ENCODE data around the gene TRIM23.
"Not testable (repeated sequence)": the region's sequence is repeated elsewhere in the genome, so short reads cannot be mapped to it uniquely, and the experiment has no call there.

Gene TRIM23

DNA sequence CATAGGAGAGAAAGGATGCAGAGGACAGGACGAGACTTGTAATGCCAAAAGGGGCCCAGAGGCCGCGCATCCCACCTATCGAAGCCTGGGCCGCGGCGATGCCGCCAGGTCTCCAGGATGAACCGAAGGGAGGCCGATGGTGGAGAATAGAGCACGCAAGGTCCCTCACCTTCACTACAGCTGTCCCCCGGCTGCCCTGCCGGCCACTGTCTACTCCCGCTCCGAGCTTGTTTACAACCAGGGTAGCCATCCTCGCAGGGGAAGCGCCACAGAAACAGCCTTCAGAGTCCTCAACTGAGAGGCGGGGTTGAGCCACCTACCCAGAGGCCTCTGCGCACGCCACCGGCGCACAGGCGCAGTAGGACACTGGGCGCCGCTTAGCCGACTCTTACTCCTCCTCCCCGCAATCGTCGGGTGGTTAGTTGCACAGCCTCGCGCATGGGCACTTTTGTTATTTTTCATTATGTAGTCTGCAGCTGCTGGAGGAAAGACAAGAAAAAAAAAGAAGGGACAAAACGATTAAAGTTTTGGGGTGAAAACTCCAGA is at the start of gene TRIM23:
Gene TRIM23 (minus strand): TSS at position 309 of the 546 bp plus-strand sequence. CDS start 59 bp downstream, at position 250.
- peak; percentile 95 for DNase-seq (ENCODE audit: low spot score)

DNA sequence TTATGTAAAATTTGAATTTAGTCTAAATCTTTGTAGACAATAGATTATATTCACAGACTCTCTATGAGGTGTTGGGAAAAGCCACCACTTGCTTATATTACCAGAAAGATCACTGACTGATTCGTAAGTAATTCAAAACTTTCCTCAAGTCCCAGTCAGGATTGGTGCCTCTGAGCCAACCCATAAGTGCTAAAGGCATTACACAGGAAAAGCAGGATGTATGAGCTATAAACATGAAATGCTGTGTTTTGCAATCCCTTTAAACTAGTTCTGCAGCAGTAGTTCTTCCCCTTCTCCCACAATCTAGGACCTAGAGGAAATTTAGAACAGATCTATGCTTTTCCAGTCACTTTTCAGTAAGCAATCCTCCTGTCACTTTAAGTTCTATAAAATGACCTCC is 48.7 kb upstream of the TRIM23 start:
- DNase-seq (ENCODE audit: low spot score) = no peak

DNA sequence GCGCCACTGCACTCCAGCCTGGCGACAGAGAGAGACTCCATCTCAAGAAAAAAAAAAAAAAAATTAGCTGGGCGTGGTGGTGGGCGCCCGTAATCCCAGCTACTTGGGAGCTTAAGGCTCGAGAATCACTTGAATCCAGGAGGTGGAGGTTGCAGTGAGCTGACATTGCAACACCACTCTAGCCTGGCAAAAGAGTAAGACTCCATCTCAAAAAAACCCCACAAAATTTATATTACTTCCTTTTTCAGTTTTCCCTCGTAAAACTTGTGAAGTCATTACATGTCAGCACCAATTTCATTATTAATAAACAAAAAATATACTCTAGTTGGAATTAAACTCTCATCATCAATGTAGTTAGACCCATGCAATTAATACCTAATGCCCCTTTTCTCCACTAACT is 44.6 kb upstream of the TRIM23 start:
- DNase-seq (ENCODE audit: low spot score) = no peak

DNA sequence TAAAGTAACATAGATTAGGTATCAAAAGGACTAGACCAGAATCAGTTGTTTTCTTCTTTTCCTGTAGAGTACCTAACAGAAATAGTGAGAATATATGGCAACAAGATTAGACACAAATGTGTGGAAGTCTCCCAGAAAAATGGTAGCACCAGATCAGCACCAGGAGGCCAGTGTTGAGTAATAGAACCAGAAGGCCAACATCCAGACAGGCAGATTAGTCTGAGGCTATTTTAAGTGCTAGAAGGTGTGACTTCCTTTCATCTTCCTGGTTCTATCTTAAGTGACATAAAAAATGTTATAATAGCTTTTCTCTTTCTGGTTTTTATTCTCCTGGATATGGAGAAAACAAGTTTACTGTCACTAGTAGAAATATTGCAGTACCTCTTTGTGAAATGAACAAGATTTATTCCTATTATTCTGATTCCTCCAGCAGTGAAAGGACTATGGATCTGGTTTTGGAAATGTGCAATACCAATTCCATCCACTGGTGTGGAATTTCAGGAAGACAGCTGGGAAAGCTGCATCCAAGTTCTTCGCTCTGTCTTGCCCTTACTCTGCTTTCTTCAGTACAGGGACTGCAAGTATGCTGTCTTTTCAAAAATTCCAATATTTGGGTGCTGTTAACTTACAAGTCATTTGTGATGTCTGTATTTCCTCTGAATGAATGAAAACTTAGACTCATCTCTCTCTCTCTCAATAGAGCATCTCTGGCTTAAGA is 39.8 kb upstream of the TRIM23 start:
- DNase-seq (ENCODE audit: low spot score) = no peak

DNA sequence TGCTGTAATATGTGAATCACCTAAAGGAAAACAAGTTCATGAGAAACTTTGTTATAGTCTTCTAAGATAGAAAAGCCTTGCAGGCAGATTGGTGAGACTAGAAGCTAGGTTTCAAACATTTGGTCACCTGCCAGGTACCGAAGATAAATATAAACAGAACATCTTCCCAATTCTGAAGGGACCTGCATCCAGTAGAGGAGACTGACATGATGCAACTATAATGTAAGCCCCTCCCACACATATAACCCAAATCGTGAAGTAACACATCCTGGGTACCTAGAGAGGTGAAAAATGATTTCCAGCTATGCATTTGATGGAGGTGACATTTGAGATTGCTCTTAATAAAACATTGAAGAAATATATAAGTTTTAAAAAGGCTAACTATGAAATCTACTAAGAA is 30.6 kb upstream of the TRIM23 start:
- DNase-seq (ENCODE audit: low spot score) = no peak

DNA sequence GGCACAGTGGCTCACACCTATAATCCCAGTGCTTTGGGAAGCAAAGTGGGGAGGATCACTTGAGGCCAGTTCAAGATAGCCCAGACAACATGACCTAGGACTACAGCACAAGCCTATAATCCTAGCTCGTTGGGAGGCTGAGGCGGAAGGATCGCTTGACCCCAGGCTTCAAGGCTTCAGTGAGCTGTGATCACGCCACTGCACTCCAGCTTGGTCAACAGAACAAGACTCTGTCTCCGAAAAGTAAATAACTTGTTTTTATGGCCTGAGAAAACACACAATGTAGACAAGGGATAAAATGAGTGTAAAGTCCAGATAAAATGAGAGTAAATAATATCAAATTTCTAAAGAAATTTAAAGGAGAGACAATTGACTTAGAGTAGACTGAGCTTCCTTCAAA is 27.0 kb upstream of the TRIM23 start:
- no peak for DNase-seq (ENCODE audit: low spot score)

DNA sequence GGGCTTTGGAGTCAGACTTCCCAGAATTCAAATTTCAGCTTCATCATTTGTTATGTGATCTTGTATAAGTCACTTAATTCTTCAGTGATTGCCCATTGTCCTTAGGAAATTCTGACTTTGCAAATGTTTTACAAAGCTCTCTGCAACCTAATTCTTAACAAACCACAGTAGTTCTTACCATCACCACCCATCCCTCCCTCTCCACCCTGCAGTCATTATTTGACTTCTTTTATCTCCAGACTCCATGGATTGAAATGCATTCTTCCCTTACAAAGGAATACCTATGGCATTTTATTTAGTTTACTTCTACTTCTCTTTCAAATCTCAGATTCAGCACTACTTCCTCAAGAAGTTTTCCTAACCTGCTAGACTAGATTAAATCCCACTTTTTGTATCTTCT is 23.8 kb upstream of the TRIM23 start:
- DNase-seq (ENCODE audit: low spot score) = no peak

DNA sequence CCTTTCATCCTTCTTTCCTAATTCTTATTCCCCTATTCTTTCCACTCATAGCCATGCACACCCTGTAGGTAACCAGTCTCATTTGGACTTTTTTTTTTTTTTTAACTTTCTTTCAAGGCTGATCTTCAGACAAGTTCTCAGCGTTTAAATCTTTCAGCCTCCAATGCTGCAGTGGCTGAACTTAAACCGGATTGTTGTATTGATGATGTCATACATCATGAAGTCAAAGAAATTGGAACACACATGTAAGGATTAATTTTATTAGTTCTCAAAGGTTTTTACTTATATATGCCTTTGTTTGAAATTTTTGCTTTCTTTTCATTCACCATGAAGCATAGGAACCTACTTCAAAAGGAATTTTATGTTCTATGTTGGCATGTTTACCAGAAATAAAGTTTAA is 22.8 kb upstream of the TRIM23 start:
- no peak for DNase-seq (ENCODE audit: low spot score)

DNA sequence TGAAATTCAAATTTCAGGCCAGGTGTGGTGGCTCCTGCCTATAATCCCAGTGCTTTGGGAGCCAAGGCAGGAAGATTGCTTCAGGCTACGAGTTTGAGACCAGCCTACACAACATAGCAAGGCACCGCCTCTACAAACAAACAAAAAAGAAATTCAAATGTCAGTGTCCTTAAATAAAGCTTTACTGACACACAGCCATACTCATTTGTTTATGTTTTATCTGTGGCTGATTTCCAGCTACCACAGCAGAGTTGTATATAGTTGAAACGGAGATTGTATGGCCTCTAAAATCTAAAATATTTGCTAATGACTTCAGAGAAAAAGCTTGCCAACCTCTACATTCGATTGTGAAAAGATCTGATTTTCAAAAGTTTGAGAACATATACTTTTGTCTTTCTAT is 16.1 kb upstream of the TRIM23 start:
- DNase-seq (ENCODE audit: low spot score) = no peak

DNA sequence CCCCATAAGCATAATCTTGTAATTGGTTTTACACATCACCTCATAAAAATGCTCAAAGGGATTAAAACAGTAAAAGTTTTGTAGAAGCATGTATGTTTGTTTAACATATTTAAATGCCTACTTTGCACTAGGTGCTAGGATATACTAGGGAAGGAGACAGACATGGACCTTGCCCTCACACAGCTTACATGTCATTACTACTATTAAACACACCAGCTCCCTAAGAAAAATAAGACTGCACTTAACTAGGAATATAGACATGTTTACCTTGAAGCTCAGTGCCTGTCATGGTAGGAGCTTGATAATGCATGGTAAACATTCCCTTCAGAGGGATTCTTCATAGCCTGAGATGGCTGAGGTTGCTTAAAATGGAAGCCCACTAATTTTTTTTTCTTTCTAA is 6.8 kb upstream of the TRIM23 start:
- no peak for DNase-seq (ENCODE audit: low spot score)

DNA sequence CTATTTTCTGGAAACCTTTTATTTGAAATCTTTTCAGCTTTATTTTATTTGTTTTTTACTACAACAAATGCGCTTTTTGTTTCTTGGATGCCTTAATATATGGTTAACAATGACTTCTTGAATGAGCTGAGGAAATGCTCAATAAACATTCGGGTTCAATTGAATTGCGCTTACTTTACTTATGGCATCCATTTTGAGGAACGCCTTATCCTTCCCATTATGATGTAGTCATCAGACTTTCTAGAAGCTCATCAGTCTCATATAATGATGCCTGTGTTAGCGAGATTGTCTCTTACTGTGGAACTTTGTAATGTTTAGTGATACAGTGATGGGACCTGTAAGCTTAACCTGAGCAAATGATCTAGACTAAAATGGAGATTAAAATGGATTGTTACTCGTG is 1.6 kb upstream of the TRIM23 start:
- peak; percentile 2 for DNase-seq (ENCODE audit: low spot score)

DNA sequence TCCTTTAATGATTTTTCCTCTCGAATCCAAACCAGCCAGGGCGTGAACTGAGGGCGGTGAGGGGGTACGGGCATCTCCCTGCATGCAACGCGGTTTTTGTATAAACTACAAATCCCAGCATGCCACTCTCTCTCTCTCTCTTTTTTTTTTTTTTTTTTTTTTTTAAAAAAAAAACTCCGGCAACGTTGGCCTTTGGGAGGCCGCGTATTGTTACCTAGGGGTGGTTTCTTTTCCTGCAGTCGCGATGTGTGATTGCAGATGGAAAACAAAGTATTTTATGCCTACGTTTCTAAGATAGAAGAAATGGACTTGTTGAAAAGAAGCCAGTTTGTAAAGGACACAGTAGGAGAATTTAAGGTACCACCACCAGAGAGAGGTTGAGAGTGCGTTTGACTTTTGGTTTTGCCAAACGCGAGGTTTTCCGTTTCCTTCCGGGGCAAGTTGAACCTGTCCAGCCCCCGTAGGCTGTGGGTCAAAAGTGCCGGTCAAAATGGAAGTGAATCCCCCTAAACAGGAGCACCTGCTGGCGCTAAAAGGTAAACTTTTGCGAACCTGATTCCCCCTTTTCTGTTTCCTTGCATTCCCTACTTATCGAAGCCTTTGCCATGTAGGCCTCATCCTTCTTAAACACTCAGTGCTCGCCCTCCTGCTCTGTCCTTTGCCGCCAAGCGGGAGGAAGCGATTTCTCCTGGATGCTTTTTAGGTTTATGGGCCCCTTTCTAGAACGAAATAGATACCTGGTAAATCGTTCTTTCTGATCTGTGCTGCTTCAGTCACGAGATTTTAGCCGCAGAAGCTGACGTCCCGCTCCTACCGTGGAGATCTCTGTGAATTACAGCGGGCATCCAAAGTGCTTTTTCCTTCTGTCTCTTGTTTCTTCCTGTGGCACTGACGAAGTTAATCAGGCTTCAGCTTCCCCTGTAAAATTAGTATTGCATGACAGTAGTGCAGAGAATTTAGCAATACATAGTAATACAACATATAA is 730 bp upstream of the TRIM23 start, which contains the start of the genes SHLD3 and TRAPPC13:
Gene SHLD3 (plus strand): TSS at position 457 of the 985 bp plus-strand sequence. CDS start 4,561 bp downstream, outside the sequence.
Gene TRAPPC13 (plus strand): TSS at position 457 of the 985 bp plus-strand sequence. CDS start 34 bp downstream, at position 491.
- DNase-seq (ENCODE audit: low spot score) = peak; percentile 87

DNA sequence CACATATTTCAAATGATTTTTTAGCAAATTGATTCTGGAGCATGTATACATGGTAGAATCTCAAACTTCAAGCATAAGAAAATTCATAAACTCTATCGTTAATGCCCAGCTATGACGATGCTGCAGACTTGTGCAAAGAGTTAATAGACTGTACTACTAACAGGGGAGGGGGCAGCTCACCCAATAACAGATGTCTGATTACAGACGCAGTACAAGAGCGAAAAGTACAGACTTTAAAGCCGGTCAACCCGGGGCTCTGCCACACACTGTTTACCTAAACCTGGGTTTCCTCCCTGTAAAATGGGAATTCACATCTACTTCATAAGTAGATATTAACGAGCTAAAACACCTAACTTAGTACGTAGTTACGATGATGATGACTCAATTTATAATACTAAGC is 651 bp downstream of the TRIM23 start:
- DNase-seq (ENCODE audit: low spot score) = peak; percentile 3

DNA sequence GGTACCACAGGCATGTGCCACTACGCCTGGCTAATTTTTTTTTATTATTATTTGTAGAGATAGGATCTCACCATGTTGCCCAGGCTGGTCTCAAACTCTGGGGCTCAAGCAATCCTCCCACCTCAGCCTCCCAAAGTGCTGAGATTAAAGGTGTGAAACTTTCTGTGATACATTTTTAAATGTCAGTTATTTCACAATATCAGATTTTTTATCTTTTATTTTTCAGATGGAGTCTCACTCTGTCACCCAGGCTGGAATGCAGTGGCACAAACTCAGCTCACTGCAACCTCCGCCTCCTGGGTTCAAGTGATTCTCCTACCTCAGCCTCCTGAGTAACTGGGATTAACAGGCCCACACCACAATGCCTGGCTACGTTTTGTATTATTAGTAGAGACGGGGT is 2.2 kb downstream of the TRIM23 start:
- not testable (repeated sequence) for DNase-seq (ENCODE audit: low spot score)

DNA sequence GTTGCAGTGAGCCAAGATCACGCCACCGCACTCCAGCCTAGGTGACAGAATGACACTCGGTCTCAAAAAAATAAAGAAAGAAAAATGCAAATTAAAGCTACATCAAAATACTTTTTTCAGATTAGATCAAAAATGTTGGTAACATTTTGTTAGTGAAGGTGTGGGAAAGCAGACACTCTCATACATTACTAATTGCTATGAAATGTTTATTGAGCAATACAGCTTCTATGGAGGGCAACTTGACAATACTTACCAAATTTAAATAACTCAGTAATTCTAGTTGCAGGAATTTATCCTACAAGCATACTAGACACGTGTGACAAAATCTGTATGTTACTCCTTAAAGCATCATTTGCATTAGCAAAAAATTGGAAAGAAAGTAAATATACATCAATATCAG is 4.1 kb downstream of the TRIM23 start:
- DNase-seq (ENCODE audit: low spot score) = no peak

DNA sequence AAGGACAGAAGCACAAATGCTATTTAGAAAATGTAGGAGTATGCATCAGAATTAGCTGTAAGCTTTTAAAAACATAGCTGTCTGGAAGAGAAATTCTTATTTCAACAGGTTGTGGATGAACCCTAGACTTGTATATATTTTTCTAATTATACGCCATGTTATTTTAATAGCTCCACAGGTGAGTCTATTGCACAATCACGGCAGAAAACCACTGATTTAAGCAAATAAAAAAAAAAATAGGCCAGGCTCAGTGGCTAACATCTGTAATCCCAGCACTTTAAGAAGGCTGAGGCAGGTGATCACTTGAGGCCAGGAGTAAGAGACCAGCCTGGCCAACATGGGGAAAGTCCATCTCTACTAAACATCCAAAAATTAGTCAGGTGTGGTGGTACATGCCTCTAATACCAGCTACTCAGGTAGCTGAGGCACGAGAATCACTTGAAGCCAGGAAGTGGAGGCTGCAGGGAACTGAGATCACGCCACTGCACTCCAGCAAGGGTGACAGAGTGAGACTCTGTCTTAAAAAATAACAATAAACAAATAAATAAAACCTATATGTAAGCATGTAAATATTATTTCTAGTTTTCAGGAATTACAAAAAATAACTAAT is 11.7 kb downstream of the TRIM23 start:
- no peak for DNase-seq (ENCODE audit: low spot score)

DNA sequence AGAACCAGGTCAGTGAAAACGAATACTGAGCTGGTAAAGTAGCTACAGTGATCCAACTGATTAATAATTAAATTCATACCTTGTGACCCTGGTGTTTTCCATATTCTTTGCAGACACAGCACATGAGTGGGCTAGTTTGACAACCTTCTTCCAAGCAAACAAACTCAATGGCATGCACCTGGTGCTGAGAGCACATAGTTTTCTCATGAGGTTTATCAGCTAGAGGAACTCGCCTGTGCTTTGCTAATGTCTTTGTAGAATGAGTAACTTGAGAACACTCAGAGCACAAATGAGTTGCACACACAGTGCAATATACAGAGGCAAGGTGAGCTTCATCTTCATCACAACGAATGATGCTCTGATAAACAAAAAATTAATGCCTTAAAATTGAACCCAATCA is 12.6 kb downstream of the TRIM23 start:
- no peak for DNase-seq (ENCODE audit: low spot score)

DNA sequence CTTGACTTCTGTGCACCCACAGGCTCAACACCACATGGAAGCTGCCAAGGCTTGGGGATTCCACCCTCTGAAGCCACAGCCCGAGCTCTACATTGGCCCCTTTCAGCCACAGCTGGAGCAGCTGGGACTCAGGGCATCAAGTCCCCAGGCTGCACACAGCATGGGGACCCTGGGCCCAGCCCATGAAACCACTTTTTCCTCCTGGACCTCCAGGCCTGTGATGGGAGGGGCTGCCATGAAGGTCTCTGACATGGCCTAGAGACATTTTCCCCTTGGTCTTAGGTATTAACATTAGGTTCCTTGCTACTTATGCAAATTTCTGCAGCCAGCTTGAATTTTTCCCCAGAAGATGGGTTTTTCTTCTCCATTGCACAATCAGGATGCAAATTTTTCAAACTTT is 22.4 kb downstream of the TRIM23 start:
- not testable (repeated sequence) for DNase-seq (ENCODE audit: low spot score)

DNA sequence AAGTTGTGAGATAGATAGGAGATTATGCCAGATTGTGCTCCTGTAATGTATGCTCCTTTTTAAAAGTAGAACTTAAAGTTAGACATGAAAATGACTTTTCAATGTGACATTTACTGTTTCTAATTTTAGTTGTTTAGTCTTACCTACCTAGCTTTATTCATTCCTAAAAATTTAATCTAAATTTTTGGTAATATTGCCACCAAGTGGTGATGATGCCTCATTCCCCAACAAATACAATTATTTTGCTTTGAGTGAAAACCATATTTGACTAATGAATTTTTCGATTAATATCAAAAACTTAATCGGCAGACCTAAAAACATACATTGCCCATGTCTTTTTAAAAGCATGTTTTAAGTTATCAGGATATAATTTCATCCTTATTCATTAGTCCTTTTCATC is 35.4 kb downstream of the TRIM23 start:
- peak; percentile 4 for DNase-seq (ENCODE audit: low spot score)

DNA sequence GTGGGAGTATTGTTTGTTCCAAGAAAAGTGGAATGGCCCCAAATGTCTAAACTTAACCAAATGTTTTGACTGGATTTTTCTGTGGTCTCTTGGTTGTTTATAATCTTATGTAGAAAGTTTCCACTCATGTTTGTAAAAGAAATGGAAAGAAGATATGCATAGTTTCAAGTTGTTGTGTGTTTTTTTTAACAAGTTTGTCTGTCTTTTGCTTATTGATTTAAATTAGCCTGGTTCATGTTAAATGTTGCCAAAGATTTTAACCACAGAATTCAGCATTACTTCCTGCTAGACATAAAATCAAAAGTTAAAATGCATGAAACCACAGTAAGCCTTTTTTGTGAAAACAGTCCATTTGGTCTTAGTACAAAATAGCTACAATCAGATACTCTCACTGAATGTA is 47.0 kb downstream of the TRIM23 start:
- no peak for DNase-seq (ENCODE audit: low spot score)

DNA sequence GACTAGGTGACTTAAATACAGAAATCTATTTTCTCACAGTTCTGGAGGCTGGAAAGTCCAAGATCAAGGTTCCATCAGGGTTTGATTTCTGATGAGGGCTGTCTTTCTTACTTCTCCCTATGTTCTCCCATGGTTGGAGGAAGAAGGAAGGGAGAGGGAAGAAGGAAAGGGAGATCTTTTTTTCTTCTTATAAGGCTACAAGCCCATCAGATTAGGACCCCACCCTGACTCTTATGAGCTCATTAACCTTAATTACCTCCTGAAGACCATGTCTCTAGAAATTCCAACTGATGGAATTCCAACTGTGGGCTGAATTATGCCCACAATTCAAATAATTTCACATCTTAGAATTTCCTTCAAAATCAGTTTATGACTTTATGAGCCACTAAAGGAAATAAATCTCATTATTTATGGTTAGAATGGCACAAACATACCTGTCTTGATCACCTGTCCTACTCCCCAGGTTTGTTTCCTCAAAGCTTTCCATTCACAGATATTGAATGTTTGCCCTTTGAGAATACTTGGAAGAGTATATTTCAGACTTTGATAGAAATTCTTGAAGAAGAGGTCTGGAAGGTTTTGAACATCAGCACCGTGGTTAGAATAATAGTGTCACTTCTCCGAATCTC is 53.4 kb downstream of the TRIM23 start:
- DNase-seq (ENCODE audit: low spot score) = no peak

DNA sequence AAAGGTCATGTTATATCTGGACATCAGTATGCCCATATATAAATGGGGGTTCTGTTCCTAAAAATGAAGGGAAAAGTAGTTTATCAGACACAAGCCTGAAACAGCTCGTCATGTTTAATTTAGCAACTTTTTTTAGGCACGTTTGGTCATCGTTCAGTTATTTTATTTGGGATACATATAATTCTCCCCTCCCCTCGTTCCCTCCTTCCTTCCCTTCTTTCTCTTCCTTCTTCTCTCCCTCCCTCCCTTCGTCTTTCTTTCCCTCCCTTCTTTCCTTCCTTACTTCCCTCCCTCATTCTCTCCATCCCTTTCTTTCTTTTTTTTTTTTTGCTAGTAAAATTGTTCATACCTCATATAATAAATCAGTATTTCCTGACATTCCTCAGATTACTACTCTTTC is 57.6 kb downstream of the TRIM23 start:
- DNase-seq (ENCODE audit: low spot score) = no peak

Measured in globus pallidus (tissue), 1 donor.